Suprapubic skin (tissue), 3 donors: ENCODE measurements around the gene ENPP3.

Source experiments
- POLR2A ChIP-seq, 2 donors: fragments of 450-650 bp; IDR thresholded peaks; one replicate each; pipeline ENCODE4 v1.6.1; 2017; ENCODE audit warnings: antibody characterized with exemption in 2 of 2, mild to moderate bottlenecking in 2 of 2, moderate library complexity in 2 of 2
- TF ChIP-seq, protein P1 (sequence below), 2 donors: fragments of 200-600 bp in 1 of 2; fragments of 450-650 bp in 1 of 2; sonication (generic) in 1 of 2; IDR thresholded peaks; one replicate each; pipeline ENCODE4 v1.5.1; 2016 to 2019; ENCODE audit warnings: antibody characterized with exemption in 2 of 2, mild to moderate bottlenecking in 1 of 2, moderate library complexity in 1 of 2

- TF ChIP-seq, protein P1, sequence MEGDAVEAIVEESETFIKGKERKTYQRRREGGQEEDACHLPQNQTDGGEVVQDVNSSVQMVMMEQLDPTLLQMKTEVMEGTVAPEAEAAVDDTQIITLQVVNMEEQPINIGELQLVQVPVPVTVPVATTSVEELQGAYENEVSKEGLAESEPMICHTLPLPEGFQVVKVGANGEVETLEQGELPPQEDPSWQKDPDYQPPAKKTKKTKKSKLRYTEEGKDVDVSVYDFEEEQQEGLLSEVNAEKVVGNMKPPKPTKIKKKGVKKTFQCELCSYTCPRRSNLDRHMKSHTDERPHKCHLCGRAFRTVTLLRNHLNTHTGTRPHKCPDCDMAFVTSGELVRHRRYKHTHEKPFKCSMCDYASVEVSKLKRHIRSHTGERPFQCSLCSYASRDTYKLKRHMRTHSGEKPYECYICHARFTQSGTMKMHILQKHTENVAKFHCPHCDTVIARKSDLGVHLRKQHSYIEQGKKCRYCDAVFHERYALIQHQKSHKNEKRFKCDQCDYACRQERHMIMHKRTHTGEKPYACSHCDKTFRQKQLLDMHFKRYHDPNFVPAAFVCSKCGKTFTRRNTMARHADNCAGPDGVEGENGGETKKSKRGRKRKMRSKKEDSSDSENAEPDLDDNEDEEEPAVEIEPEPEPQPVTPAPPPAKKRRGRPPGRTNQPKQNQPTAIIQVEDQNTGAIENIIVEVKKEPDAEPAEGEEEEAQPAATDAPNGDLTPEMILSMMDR (IDR thresholded peaks at IDR 0.05) = no peak
- TF ChIP-seq POLR2A (IDR thresholded peaks at IDR 0.05) = no peak
These were observed 93.2 kb downstream of the ENPP3 start for GRCh38 chr6:131730264-131730663.
